ENCODE data around the gene TADA3. TPM values are rescaled to one million over a fixed set of nuclear protein-coding genes. Genes with fewer than 3 reads are reported as not detected.

The TADA3 gene
- total RNA-seq, 1 donor from 2014 or later, result 23.7 TPM

DNA sequence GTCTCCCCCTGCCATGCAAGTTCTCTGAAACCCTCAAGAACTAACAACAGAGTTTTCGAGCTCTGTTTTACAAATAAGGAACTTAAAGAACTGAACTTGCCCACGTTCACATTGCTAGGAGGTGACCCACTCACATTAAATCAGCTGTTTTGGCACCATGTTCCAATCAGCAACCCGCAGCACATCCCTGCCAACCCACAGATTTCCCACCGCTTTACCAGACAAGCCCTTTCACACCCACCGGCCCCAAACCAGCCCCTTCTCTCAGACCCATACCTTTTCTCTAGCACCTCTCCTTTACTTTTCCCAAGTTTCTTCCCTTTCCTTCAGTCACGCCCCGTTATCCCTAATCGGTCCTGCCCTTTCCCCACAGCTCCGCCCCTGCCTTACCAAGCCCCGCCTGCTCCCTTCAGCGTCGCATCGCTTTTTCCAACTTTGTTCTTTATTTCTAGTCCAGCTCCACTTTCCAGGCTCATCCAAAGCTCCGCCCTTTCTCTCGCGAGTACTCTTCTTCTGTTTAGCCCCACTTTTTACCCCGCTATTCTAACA lies 61.5 kb downstream of the TADA3 start:
- DNase-seq (ENCODE audit: low read depth in 2 of 2), result no peak

Other genes starting within 250 kb of the TADA3 start
- under 0.01 TPM in 2 replicates for gene LHFPL4, start 238.7 kb downstream of the TADA3 start, total RNA-seq
- 57.0 and 62.8 TPM in 2 replicates for gene MTMR14, start 143.0 kb downstream of the TADA3 start, total RNA-seq
- not detected in 2 replicates for gene CPNE9, start 88.6 kb downstream of the TADA3 start, total RNA-seq
- gene BRPF1, start 60.7 kb downstream of the TADA3 start, total RNA-seq, result 12.2 and 17.8 TPM in 2 replicates
- gene OGG1, start 42.5 kb downstream of the TADA3 start, total RNA-seq, result 14.9 and 17.2 TPM in 2 replicates
- 24.7 and 33.1 TPM in 2 replicates for gene CAMK1, start 22.5 kb downstream of the TADA3 start, total RNA-seq
- 251 and 317 TPM in 2 replicates for gene ARPC4, start 609 bp upstream of the TADA3 start, total RNA-seq
- gene TTLL3, start 17.8 kb upstream of the TADA3 start, total RNA-seq, result 4.1 and 7.6 TPM in 2 replicates
- gene RPUSD3, start 51.5 kb upstream of the TADA3 start, total RNA-seq, result 16.7 and 22.6 TPM in 2 replicates
- not detected in 2 replicates for gene CIDEC, start 87.8 kb upstream of the TADA3 start, total RNA-seq
- gene JAGN1, start 98.1 kb upstream of the TADA3 start, total RNA-seq, result 25.0 and 31.7 TPM in 2 replicates
- 0.13 TPM in 2 replicates for gene IL17RE, start 110.4 kb upstream of the TADA3 start, total RNA-seq
- gene IL17RC, start 124.6 kb upstream of the TADA3 start, total RNA-seq, result 16.9 and 25.3 TPM in 2 replicates
- 22.0 and 33.5 TPM in 2 replicates for gene CRELD1, start 141.4 kb upstream of the TADA3 start, total RNA-seq
- 0.51 and 0.63 TPM in 2 replicates for gene PRRT3, start 159.9 kb upstream of the TADA3 start, total RNA-seq
- gene EMC3, start 194.4 kb upstream of the TADA3 start, total RNA-seq, result 38.1 and 44.9 TPM in 2 replicates
- 11.3 and 20.4 TPM in 2 replicates for gene FANCD2, start 234.0 kb upstream of the TADA3 start, total RNA-seq

Data from dermis microvascular lymphatic vessel endothelial cell (primary cell).